Measurements from ENCODE around the gene STARD13.
"Not testable (repeated sequence)": the region's sequence is repeated elsewhere in the genome, so short reads cannot be mapped to it uniquely, and the experiment has no call there.

STARD13 gene

DNA sequence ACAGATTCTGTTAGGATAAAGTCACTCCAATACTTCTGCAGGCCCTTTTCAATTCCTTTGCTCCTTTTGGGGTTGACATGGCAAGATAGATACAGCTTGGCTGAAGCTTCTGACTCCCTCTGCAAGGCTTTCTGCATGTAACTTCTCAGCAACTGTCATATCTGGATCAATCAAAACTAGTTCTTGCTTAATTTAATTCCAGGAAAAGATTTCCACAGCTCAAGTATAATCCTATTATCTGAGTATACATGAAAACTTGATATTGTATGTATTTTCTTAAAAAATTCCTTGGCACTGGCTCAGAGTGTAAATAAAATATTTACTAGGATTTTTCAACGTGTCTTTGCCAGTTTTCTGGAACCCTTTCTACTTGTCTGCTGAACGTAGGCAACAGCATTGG, 109.6 kb downstream of the STARD13 start:
- DNase-seq (ENCODE audit: low spot score) = no peak

DNA sequence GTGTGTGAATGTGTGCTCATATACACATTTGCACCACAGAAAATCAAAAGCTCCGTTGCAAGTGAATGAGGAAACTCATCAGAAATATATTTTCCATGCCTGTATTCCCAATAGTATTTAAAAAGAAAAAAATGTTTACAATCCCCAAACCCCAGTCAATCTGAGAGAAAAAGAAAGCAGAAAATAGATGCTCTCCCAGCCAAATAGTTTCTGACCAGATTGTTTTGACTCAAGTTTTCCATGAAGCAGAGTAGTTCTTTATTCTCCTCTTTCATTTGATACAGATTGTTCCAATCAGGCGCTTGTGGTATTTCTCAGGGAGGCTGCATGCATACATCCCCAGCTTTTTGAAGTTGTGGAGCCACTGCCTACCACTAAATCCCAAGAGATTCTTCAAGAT, 110.6 kb downstream of the STARD13 start:
- peak; percentile 27 for DNase-seq (ENCODE audit: low spot score)

DNA sequence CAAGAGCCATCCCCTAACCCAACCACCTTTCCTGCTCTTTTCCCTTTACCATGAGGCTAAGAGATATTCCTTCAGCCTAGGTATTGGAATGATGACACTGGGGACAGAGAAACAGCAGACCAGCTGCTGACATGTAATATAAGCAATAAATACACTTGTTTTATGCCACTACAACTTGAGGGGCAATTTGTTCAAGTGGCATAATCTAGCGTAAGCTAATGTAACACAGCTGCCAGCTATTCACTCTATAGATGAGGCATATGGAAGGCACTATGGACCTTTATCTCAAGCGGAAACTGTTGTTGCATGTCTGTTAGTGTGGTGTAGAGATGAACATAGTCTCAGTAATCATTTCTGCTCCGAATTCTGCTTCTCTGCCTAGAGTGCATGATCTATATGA, 111.1 kb downstream of the STARD13 start:
- no peak for DNase-seq (ENCODE audit: low spot score)

DNA sequence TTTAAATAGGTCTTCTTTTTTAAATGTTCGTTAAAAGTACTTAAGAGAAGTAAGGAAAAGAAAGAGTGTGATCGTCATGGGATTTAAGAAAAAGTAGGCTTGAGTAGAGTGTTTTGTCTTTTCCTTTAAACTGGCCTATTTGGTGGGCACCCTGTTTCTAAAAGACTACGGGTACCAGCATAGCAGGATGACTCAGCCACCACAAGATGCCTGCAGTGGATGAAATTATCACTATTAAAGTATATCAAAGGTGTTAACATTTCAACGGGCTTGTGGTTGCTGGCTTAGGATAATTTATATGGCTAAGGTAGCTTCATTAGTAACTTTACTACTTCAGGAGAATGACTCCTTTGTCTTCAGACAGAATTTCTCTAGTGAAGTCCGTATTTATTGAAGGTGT, 112.6 kb downstream of the STARD13 start:
- DNase-seq (ENCODE audit: low spot score) = no peak

DNA sequence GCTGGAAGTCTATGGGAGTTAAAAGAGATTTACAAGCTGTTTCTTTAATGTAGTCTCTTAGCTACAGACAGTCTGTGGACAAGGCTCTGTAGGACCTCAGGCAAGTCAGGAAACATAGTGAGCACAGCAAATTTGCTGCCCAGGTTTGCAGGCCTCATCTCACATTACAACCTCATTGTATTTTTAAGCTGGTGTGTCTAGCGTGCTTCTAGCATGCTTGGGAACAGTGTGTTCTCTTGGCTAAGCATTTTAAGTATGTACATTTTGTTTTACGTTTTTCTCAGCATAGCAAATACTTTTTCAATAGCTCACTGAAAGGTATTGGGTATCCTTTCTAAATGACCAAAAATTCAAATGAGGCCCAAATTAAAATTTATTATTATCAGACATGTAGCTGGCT, 113.2 kb downstream of the STARD13 start:
- DNase-seq (ENCODE audit: low spot score) = no peak

DNA sequence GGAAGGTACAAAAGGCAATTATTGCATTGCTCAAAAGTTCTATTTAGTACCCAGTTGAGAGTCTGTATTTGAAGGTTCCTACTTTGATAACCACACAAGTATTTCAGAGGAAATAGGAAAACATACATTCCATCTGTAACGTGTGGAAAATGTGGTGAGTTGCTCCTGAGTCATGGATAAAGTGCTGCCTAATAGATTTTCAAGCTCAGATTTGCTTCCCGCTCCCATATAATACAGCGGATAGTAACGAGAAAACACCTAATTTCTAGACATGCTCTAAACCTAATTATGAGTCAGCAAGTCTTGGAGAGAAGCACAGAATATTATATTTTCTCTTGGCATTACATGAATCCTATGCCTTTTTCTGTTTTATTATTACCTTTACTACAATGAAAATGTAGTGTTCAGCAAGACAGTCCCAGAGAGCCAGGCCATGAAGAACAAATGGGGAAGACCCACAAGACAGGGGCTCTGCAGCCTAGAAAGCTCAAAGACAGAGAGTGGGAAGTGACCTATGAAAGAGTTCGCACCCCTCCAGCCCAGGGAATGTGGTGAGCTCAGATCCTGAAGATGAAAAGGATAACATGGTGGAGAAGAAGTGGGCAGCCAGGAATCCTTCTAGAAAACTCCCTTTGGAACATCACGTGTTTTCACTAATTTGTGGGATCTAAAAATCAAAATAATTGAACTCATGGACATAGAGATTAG, 116.1 kb downstream of the STARD13 start:
- DNase-seq (ENCODE audit: low spot score) = peak; percentile 53

DNA sequence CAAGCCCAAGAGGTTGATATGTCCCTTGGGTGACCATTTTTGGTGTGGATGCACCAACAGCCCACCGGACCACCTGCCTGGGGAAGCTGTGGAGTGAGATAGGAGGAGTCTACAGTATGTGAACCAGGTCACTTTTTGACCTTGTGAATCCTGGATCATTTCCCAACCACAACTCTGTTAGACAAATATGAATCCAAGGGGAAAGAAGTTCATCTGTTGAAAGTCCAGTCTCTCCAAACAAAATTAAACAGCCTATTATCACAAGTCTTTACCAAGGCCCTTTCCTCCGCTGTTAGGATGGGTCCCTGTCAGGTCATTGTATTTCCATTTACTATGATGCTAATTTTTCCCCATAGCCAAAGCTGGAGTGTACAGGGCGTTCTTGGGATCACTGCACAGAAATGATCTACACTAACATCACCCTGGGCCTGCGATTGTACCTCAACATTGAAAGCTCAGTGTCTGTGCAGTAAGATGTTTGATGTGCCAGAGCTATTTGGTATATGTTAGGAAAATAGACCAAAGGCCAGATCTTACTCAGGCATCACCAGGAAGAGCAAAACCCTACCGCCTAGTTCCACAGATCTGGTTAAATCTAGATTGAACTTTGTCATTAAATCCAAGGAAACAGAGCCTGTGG, 117.1 kb downstream of the STARD13 start:
- no peak for DNase-seq (ENCODE audit: low spot score)

DNA sequence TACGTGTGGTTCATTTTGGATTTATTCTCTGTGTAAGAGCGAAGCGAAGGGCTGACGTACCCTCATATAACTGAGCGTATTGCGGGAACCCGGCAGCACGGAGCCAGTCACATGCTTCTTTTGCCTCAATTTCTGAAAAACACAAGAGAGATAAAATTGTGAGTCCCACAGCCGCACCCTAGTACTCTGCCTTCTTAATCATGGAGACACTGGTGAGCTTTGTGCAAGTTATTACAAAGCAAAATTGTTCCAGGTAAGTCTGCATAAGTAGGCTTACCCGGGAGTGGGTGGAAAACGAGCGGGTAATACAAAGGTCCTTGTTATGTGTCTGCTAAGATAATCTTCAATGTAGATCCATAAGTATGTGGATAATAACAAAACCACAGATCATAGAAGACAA, 118.1 kb downstream of the STARD13 start:
- no peak for DNase-seq (ENCODE audit: low spot score)

DNA sequence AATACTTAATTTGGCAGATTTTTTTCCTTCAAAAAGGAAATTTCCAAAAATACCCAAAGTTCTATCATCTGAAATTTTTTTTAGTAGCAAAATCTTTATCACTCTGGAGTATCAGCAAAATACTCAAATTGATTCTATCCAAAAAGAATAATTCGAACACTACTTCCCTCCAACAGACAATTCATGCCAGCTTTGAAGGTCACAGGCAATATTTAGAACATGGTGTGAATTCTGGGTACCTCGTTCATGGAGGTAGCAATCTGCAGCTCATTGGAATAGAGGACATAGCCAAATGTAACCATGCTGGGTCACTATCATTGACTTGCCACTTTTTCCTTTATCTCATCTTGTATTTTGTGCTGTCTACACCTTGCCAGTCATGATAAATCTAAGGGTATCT, 119.8 kb downstream of the STARD13 start:
- no peak for DNase-seq (ENCODE audit: low spot score)

DNA sequence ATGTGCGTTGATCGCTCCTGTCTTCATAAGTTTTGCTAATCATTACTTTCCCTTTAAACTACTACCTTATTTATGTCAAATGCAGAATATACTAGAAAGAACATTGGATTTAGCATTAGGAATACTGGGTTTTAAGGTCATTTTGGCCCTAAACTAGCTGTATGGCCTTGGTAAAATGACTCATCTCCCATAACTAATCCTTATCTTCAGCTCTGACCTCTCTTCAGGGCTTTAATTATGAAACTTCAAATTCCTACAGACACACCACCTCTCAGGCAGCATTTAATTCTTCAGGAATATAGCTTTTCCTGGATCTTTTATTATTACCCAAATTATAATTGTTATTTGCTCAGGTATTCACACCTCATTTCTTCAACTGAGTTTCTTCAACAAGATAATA, 121.2 kb downstream of the STARD13 start:
- DNase-seq (ENCODE audit: low spot score) = no peak

DNA sequence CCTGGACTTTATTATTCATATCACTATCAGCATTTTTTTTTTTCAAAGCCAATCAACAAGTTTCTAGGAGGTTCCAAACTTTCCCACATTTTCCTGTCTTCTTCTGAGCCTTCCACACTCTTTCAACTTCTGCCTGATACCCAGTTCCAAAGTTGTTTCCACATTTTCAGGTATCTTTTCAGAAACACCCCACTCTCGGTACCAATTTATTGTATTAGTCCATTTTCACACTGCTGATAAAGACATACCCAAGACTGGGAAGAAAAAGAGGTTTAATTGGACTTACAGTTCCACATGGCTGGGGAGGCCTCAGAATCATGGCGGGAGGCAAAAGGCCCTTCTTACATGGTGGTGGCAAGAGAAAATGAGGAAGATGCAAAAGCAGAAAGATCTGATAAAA, 122.8 kb downstream of the STARD13 start:
- DNase-seq (ENCODE audit: low spot score) = not testable (repeated sequence)

DNA sequence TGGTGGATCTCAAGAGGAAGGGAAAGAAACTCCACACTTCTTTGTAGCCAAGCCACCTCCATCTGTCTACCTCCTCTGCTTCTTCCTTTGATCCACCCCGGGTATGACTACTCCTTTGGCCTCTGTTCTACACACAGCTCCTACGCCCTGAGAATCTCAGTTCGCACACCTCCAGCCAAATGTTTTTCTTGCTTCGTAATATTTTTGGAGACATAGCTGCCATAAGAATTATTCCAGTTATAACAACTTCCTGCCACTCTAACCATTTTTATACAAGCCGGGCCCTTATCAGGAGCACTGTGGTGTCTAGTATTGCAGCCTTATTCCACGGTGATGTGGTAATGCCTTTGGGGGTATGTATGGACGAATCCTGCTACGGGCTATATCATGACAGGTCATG, 126.7 kb downstream of the STARD13 start:
- no peak for DNase-seq (ENCODE audit: low spot score)

DNA sequence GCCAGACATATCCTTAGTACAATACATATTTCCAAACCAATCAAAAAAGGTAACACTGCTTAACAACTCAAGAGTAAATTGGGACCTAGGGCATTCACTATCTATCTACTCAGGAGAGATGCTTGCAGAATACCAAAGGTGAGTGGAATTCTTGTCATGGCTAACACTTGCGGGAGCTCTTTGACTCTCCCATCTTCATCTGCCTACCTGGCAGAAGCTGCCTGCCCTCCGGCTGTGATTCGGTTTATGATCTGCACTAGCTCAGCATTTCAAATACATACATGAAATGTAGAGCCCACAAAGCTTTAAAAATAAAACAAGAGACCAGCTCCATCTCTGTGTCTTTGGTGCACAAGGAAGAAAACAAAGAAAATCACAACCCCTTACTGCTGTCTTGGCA, 127.3 kb downstream of the STARD13 start:
- no peak for DNase-seq (ENCODE audit: low spot score)

DNA sequence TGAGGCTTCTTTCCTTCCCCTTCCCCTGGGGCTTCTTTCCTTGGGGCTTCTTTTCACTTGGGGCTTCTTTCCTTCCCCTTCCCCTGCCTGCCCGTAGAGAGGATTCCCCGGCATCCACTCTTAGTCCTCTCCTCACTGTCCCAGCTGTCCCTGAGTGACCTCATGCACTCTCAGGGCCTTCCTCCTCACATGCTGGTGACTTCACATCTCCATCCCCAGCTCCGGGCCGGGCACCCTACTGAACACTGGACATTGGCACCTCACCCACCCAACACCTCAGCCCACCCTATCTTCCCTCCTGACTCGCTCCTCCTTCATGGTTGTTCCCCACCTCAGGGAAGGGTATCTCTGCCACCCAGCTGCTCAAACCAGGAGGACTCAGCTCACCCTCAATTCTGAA, 130.6 kb downstream of the STARD13 start:
- DNase-seq (ENCODE audit: low spot score) = no peak

DNA sequence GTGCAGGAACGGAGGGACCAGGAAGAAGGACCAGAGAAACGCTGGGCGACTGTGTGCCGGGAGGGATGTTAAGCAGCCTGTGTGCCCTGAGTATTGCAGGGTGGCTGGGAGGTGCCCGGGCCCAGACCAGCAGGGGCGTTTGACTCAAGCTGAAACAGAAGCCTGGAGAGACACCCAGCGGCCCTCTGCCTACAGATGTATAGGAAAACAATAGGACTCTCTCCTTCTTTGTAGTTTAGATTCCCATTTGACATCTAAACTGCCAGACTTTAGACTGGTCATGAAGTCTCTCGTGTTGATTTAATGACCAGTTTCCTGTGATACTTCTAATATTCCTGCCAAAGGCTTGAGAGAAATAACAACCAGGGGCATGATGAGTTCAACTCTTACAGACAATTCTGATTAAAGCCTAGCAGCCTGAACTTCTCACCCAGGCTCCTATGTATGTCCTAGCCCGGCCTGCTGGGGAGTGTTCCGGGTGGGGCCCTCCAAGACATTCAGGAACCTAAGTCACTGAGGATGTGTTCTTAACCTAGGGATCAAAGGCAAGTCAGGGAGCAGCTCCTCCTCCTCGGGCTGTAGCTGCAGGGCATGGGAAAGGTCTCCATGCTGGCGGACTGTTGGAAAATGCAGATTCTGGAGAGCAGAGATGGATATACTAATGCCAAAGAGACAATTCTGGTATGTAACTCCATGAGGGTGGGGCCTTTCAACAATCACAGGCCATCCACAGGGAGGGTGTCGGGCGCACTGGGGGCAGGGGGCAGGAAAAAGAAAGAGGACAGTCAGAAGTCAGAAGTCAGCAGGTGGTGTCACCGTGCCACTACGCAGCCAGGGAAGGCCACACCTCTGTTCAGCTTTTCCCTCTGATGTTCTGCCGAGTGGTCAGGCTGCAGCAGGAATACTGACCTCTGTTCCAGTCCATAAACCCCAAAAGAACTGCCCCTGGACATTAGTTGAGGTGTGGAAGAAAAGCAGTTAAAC, 131.8 kb downstream of the STARD13 start:
- no peak for DNase-seq (ENCODE audit: low spot score)

DNA sequence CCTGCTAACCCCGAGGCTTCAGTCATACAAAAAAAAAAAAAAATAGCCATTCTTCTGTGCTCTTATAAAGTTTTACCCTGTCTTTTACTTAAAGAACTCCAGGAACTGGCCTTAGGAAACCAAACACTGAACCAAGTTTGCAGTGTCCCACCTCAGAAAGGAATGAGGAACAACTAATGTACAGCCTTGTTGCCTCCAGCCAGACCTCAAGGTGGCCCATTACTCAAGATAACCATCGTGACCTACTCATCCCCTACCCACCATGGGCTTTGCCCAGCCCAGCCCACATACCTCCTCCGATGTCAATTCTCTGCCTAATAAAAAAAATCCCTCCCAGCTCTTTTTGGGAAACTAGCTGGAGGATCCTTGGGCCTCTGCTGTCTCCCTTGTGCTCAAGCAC, 133.2 kb downstream of the STARD13 start:
- DNase-seq (ENCODE audit: low spot score) = no peak

DNA sequence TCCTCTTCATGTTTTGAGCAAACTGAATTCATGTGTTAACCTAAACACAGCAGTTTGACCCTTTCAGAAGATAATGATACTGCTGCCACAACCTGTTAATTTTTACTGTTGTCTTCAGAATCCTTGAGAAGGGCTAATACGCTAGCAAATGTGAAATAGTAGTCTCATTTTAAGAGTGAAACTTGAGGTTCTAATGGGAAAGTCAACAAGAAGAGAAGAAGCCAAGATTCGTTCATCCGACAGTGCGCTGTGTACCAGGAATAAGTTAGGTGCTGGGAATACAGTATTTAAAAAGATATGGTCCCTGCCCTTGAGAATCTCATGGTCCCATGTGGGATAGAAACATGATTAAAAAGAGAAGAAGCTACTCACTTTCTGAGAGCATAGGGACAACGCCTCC, 134.9 kb downstream of the STARD13 start:
- DNase-seq (ENCODE audit: low spot score) = no peak

DNA sequence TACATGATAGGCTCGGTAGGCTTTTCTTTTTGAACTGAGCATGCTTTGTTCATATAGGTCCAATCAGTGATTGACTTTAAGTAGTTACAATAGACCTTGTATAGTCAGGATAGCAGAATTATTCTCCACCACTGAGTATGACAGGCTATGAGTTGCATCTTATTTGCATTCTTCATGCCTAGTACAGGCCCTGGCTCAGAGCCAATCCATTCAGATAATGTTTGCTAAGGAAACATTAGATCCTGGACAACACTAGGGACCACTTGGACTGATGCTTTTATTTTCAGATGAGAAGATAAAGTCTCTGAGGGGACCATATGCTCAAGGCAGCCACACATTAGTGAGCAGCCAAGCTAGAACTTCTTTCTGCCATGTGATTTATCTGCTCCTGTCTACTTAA, 135.4 kb downstream of the STARD13 start:
- DNase-seq (ENCODE audit: low spot score) = no peak

DNA sequence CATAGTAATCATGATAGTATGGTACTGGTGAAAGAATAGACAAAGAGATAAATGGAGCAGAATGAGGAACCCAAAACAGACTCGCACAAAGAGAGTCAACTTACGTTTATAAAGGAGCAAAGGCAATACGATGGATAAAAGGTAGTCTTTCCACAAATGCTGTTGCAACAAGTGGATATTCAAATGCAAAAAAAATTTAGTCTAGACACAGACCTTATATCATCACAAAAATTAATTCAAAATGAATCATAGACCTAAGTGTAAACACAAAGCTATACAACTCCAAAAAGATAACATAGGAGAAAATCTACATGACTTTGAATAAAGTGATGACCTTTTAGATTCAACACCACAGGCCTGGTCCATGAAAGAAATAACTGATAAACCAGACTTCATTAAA, 137.7 kb downstream of the STARD13 start:
- no peak for DNase-seq (ENCODE audit: low spot score)

DNA sequence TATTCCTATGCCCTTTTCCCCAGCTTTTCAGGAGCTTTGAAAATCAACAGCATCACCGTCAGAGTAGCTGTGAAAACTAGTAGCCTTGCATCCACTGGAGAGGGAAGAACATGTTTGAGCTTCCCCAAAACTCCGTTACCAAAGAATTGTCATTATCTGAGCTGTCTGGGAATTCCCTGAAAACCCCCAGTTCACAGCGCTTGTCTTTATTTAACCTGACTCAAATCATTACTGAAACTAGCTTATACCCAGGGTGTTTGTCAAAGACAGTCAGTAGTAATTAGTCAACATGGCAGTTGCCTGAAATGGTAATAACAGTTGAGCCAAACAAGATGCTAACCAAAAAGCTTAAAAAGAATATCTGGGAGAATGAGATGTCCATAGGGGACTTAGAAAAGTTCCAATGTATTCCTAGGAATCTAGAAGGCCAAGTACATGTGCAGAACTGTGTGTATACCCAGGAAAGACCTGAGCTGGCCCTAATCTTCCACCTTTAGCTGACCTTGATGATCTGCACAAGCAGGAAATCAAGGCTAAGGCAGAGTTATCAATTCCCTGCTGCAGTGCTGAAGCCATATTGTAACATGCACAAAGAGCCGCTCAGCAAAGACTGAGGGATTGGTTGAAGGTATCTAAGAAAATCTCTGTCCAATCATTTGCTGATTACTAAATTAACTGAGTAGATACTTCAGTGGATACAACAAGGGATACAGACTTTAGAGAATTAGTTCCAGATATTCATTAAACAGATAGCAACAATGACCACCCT, 138.5 kb downstream of the STARD13 start:
- DNase-seq (ENCODE audit: low spot score) = no peak

DNA sequence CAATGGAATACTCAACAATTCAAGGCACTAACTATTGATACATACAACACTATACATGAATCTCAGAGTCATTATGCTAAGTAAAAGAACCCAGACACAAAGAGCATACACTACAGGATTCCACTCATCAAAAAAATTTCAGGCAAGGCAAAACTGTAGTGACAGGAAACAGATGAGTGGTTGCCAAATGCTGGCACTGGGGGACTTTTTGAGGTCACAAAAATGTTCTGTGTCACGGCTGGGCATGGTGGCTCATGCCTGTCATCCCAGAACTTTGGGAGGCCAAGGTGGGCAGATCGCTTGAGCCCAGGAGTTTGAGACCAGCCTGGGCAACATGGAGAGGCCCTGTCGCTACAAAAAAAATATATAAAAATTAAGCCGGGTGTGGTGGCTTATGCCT, 139.9 kb downstream of the STARD13 start:
- no peak for DNase-seq (ENCODE audit: low spot score)

DNA sequence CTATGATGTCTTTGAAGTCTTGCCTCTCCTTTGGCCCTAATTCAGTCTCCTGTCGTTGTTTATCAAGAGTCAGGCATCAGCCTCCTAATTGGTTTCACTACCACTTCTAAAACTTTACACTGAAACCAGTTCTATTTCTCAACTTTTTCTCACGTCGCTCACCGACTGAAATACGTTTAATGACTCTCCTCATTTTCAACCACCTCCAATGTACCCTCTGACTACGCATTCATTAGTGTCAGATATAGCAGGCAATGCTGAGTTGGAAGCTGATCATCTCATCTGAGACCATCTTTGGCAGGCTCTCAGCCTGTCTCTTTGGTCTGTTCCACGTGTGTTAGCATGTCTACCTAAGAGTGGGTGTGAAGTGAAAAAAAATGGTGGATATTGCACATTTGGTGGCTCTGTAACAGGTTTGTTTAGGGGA, 141.2 kb downstream of the STARD13 start:
- DNase-seq (ENCODE audit: low spot score) = no peak

Data from AG08395 (cell line).